ENCODE measurements around the gene GEMIN2.
A peak's percentile ranks its signal among the peaks of the same experiment; 100 is the strongest.
"Not testable (repeated sequence)": the region's sequence is repeated elsewhere in the genome, so short reads cannot be mapped to it uniquely, and the experiment has no call there.

GEMIN2 gene

GRCh38 chr14:39114073-39114838 lies at the start of gene GEMIN2:
Gene GEMIN2, plus strand, starts transcription at chr14:39114323. Its CDS starts 16 bp downstream, at chr14:39114339.
- DNase-seq = peak; percentile 91

GRCh38 chr14:39069169-39069805 lies 44.8 kb upstream of the GEMIN2 start:
- not testable (repeated sequence) for DNase-seq

GRCh38 chr14:39069923-39070322 lies 44.2 kb upstream of the GEMIN2 start:
- no peak for DNase-seq

GRCh38 chr14:39071096-39071495 lies 43.0 kb upstream of the GEMIN2 start:
- no peak for DNase-seq

- no peak for DNase-seq
These were observed 33.2 kb upstream of the GEMIN2 start for GRCh38 chr14:39080886-39081285.

GRCh38 chr14:39083127-39083526 lies 31.0 kb upstream of the GEMIN2 start:
- DNase-seq = no peak

- DNase-seq = no peak
These were observed 28.2 kb upstream of the GEMIN2 start for GRCh38 chr14:39085933-39086332.

DNA sequence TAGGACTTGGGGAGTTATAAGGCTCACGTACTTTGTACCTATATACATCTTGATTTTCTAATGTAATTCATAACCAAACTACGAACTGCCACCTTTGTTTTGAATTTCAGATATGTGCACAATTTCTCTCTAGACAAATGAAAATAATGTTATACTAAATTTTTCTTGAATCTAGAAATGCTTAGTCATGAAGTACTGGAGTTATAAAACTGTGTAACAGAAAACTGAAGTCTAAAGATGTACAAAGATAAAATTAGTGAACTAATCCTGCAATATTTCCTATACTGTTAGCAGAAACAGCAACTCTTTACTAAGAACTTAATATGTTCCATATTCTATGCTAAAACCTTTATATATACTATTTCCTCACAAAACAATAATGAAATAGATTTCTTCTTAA lies 26.6 kb upstream of the GEMIN2 start:
- DNase-seq = no peak

GRCh38 chr14:39090548-39091111 lies 23.5 kb upstream of the GEMIN2 start:
- no peak for DNase-seq

GRCh38 chr14:39091716-39092115 lies 22.4 kb upstream of the GEMIN2 start:
- DNase-seq = no peak

DNA sequence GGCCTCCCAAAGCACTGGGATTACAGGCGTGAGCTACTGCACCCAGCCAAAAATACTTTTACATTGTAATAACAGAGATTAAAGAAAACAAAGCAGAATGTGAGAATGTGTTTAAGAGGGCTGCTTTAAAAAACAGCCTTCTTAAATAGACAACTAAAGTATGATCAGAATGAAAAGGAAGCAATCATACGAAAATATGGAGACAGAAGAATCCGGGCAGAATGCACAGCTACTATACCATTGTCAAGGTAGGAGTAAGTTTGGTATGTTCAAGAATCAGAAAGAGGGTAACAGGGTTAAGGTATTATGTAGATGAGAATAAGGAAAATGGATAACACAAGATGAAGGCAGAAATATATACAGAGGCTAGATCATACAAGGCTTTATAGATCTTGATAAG lies 19.6 kb upstream of the GEMIN2 start:
- DNase-seq = no peak

GRCh38 chr14:39097159-39097558 lies 17.0 kb upstream of the GEMIN2 start:
- no peak for DNase-seq

GRCh38 chr14:39099215-39099614 lies 14.9 kb upstream of the GEMIN2 start:
- DNase-seq = not testable (repeated sequence)

DNA sequence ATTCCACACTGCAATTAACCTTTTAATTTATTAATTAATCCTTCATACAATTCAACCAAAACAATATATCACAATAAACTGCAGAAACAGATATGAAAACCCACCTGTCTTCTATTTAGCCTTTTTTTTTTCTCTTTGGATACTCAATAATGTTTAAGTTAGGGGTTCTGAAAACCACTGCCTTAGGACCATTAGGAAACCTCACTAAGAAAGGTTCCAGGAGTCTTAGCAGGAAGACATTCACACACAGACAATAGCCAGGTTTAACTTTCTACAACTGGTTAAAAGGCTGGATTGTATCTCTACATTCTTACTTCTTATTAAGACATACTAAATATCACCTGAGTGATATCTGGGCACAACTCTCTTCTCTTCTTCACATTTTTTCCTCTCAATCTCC lies 14.4 kb upstream of the GEMIN2 start:
- DNase-seq = no peak

- no peak for DNase-seq
These were observed 11.7 kb upstream of the GEMIN2 start for GRCh38 chr14:39102265-39102968.

DNA sequence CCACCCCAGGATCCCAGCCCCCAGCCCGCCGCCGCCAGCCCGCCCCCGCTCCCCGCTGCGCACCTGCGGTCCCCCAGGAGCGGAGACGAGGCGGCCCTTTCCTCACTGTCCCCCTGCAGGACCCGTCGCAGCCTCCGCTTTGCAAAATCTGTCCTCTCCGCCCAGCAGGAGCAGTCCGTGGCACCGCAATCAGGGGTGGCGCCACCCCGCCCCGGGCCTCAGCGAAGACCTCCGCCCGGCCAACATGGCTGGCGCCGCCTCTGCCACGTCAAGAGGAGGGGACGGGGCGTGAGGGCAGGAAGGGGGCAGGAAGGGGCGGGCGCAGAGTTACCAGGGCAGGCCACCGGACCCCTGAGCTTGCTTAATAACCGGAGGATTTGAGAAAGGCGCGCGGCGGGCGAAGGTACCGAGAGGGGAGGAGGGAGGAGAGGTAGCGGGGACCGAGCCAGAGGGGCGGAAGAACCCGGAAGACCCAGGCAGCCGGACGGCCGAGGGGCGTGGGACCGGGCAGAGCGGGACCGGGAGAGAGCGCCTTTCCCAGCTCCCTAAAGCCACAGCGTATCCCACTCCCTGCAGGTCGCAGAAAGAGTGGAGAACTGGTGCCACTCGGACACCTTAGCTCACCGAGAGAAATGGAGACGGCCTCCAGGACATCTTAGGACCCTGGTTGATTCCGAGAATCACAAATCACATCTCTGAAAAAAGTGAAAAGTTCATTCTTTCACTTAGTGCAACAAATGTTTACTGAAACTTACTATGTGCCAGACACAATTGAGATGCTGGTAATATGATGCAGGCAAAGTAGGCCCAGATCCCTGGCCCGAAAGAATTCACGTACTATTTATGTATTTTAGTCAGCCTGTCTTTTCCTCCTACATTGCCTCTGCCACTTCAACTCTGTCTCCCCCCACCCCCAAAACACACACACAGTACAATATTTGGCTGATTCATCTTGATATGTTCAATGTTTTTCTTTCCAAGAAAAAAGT lies 10.9 kb upstream of the GEMIN2 start, which contains the start of gene SEC23A:
TSS of gene SEC23A (minus strand) at position 267 of the 989 bp plus-strand sequence. CDS start 7,117 bp downstream, outside the sequence.
- DNase-seq = peak; percentile 83

DNA sequence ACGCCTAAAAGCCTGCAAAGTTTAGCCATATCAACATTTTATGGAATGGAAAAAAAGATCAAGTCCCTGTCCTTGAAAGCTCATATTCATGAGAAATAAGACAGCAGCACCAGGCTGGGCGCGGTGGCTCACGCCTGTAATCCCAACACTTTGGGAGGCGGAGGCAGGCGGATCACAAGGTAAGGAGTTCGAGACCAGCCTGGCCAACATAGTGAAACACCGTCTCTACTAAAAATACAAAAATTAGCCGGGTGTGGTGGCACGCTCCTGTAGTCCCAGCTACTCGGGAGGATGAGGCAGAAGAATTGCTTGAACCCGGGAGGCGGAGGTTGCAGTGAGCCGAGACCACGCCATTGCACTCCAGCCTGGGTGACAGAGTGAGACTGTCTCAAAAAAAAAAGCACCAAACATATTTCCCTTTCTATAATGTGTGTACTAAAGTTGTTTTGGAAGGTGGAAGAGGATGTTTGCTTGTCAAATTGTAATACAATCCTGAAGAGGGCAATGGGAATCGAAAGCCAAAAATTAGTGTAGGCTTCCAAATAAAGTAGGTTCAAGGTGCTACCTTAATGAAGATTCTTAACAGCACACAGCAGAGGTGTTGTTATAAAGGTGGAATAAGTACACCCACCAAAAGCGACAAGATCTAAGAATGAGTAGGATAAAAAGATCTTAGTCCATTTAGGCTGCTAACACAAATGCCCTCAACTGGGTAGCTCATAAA lies 9.9 kb upstream of the GEMIN2 start:
- not testable (repeated sequence) for DNase-seq

- no peak for DNase-seq
These were observed 6.5 kb upstream of the GEMIN2 start for GRCh38 chr14:39107591-39107996.

DNA sequence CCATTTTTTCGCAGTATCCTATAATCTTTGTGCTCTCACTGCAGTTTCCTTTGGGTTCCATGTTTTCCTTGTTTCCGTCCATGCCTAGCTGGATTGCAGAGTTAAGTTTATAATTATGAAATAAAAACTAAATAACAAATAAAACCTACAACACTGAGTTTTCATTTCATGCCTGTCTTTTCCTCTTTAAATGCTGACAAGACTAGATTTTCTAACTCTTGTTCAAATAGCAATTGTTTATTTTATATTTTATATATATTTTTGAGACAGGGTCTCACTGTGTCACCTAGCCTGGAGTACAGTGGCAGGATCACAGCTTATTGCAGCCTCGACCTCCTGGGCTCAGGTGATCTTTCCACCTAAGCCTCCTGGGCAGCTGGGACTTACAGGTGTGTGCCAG lies 5.3 kb upstream of the GEMIN2 start:
- no peak for DNase-seq

DNA sequence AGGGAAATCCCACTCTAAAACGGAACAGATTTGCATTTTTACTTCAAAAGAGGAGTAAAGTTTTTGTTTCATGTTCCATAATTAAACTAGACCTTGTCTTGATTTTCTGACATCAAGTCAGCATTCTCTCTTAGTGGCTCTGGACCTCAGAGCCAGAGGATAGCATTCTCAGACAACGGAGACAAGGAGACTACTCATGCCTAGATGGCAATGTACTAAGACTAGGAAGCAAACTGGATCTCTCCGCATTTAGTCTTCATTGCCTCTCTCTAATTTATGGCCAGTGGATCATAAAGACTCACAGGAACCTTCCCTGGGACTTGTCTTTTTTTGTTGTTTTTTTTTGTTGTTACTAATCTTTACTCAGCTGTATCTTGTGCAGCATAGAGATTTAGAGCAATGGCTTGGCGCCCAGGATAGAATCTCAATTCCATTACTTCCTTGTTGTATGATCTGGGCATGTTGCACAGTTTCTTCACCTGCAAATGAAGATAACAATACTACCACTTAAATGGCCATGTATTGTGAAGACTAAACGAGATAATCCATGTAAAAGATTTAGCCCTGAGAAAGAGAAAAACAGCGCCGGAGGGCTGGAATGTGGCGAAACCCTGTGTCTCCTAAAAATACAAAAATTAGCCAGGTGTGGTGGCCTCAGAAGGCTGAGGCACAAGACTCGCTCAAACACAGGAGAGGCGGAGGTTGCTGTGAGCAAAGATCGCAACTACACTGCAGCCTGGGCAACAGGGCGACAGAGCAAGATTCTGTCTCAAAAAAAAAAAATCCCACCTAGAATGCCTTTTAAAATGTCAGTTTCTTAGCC lies 4.0 kb upstream of the GEMIN2 start:
- no peak for DNase-seq

- no peak for DNase-seq
These were observed 444 bp upstream of the GEMIN2 start for GRCh38 chr14:39113685-39114072.

All from stimulated activated CD4-positive, alpha-beta T cell treated with anti-CD3 and anti-CD28 coated beads, Interleukin-4, amount 100 ng/mL, for 1 hour (primary cell).